Natural killer cell (primary cell): ENCODE data around the gene COL8A1. TPM values are rescaled to one million over a fixed set of nuclear protein-coding genes. Genes with fewer than 3 reads are reported as not detected.

Source experiments
- ATAC-seq, 3 donors: fragments of 150-1000 bp in 2 of 3; fragments of 200-7000 bp in 1 of 3; cut with Tn5 transposase; 1 replicate in 1 of 3; 2 replicates in 2 of 3; pipeline ENCODE4 v1.10.0; 2021; ENCODE audit warnings: mild to moderate bottlenecking in 2 of 3, moderate library complexity in 2 of 3
- DNase-seq, 2 donors: peaks; one replicate each; pipeline versions ENCODE4 v3.0.0 to v3.0.0-alpha.2; 2013 to 2021; ENCODE audit warnings: mixed read lengths in 1 of 2
- H3K27ac ChIP-seq: one replicate; pipeline ENCODE4 v1.5.1; 2013; ENCODE audit warnings: mild to moderate bottlenecking, low read length
- H3K27me3 ChIP-seq: one replicate; pipeline ENCODE4 v1.6.1; 2013; ENCODE audit warnings: low read length; ENCODE audit not compliant: control insufficient read depth, insufficient read depth
- H3K36me3 ChIP-seq: one replicate; pipeline ENCODE4 v1.6.1; 2013; ENCODE audit warnings: low read length; ENCODE audit not compliant: control insufficient read depth, insufficient read depth
- H3K4me1 ChIP-seq: one replicate; pipeline ENCODE4 v1.6.1; 2013; ENCODE audit warnings: low read length; ENCODE audit not compliant: control insufficient read depth, insufficient read depth
- H3K4me3 ChIP-seq: one replicate; pipeline ENCODE4 v1.5.1; 2013; ENCODE audit warnings: low read length
- H3K9me3 ChIP-seq: one replicate; pipeline ENCODE4 v1.6.1; 2013; ENCODE audit warnings: low read length; ENCODE audit not compliant: control insufficient read depth, insufficient read depth
- H3K27ac Mint-ChIP-seq, 2 donors: one replicate each; pipeline ENCODE4 v1.8.0; 2022; ENCODE audit warnings: mild to moderate bottlenecking in 2 of 2, mixed read lengths in 2 of 2, moderate library complexity in 1 of 2
- H3K27me3 Mint-ChIP-seq, 2 donors: one replicate each; pipeline ENCODE4 v1.8.0; 2022; ENCODE audit warnings: low read depth in 2 of 2, mixed read lengths in 2 of 2
- H3K36me3 Mint-ChIP-seq: one replicate; pipeline ENCODE4 v1.8.0; 2022; ENCODE audit warnings: mixed read lengths
- H3K4me1 Mint-ChIP-seq, 2 donors: one replicate each; pipeline ENCODE4 v1.8.0; 2022; ENCODE audit warnings: mixed read lengths in 2 of 2
- H3K4me3 Mint-ChIP-seq: one replicate; pipeline ENCODE4 v1.8.0; 2022; ENCODE audit warnings: mild to moderate bottlenecking, moderate library complexity, mixed read lengths
- H3K9me3 Mint-ChIP-seq, 2 donors: one replicate each; pipeline ENCODE4 v1.8.0; 2022; ENCODE audit warnings: mixed read lengths in 2 of 2
- CTCF ChIP-seq: fragments of 200-600 bp; IDR thresholded peaks from one replicate; pipeline ENCODE4 v1.8.0; 2022; ENCODE audit warnings: antibody characterized with exemption
- WGBS: methylation state at CpG from one replicate; pipeline ENCODE4 v1.1.7; 2013; ENCODE audit warnings: missing lambda C conversion rate; ENCODE audit not compliant: insufficient coverage; 5-methylcytosine and 5-hydroxymethylcytosine counted together
- intact Hi-C: fragments of 100-400 bp; cut with micrococcal nuclease; formaldehyde crosslinking; loops from one replicate; pipeline ENCODE4 v1.14.2; 2022
- total RNA-seq, 4 donors: library from RNA; stranded (reverse); fragments of 120-200 nt in 1 of 4; gene quantifications; one replicate each; pipeline versions ENCODE4 v1.2.3 to v1.2.4, GENCODE V29; 2013 to 2022

Gene COL8A1
- total RNA-seq, 3 donors from 2014 or later (not counting 1 experiment from before 2014, with no cell fraction given): 0.12 to 0.23 TPM; not detected in 1

DNA sequence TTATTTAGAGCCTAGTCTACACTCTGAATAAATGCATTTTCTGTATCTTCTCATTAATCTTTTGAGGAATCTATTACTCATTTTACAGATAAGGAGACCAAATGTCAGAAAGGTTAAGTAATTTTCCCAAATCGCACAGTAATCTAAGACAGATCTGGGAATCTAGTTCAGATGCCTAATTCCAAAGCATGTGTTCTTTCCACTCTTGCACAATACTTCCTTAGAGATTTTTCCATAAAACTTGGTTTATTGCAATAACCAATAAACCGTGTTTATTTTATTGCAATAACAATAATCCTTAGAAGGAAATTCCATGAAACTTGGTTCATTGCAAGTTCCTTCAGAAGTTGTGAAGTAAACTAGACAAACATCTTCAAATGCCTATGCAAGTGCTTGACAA lies 17.4 kb upstream of the COL8A1 start:
- H3K36me3 ChIP-seq: no peaks in the 10 kb centered on the region
- 95% methylated on average over 2 of the region's 2 CpGs for WGBS
- no peaks in the 10 kb centered on the region for H3K27me3 ChIP-seq
- no peak overlapping the region for H3K27ac ChIP-seq
- no peaks in the 10 kb centered on the region for H3K9me3 ChIP-seq
- H3K36me3 Mint-ChIP-seq: no peaks in the 10 kb centered on the region
- no peak overlapping the region for H3K27ac Mint-ChIP-seq
- H3K4me1 ChIP-seq: no peaks in the 10 kb centered on the region
- intact Hi-C loops: no loop called here
- DNase-seq (no peak), ATAC-seq (no peak)
- no peak for TF ChIP-seq CTCF
- H3K9me3 Mint-ChIP-seq: peaks cover 0 to 12% of the 10 kb centered on the region in 2 donors
- H3K4me1 Mint-ChIP-seq: no peaks in the 10 kb centered on the region
- H3K27me3 Mint-ChIP-seq: no peaks in the 10 kb centered on the region
- H3K4me3 ChIP-seq: no peak overlapping the region
- H3K4me3 Mint-ChIP-seq: no peak overlapping the region

GRCh38 chr3:99624496-99625236 lies 13.7 kb upstream of the COL8A1 start:
- H3K4me1 Mint-ChIP-seq: no peaks in the 10 kb centered on the region
- WGBS: 94% methylated on average over 2 of the region's 2 CpGs

DNA sequence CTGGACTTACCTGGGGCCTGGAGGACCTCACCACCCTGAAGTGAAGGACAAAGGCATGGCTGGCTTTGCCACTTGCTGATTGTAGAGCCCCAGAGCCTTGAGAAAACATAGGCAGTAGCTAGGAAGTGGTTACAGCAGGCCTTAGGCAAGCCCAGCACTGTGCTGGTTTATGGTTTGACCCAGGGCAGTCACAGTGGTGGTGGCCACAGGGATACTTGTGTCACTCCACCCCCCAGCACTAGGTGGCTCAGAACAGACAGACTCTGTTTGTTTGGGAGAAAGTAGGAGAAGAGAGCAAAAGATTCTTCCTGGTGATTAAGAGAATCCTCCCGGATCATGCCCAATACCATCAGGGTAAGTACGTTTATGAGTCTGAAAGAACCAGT lies 13.2 kb upstream of the COL8A1 start:
- H3K27ac Mint-ChIP-seq: no peak overlapping the region
- H3K36me3 ChIP-seq: no peaks in the 10 kb centered on the region
- H3K36me3 Mint-ChIP-seq: no peaks in the 10 kb centered on the region
- no peaks in the 10 kb centered on the region for H3K27me3 Mint-ChIP-seq
- no peaks in the 10 kb centered on the region for H3K4me1 ChIP-seq
- no peaks in the 10 kb centered on the region for H3K9me3 ChIP-seq
- no peak for TF ChIP-seq CTCF
- no peak overlapping the region for H3K4me3 ChIP-seq
- intact Hi-C loops: no loop called here
- no peak for ATAC-seq
- no peak overlapping the region for H3K27ac ChIP-seq
- no peak for DNase-seq
- H3K9me3 Mint-ChIP-seq: peaks cover 0 to 6% of the 10 kb centered on the region in 2 donors
- WGBS: 88% methylated on average over 2 of the region's 2 CpGs
- H3K27me3 ChIP-seq: no peaks in the 10 kb centered on the region
- no peaks in the 10 kb centered on the region for H3K4me1 Mint-ChIP-seq
- no peak overlapping the region for H3K4me3 Mint-ChIP-seq

More at GRCh38 chr3:99624496-99625236, 13.7 kb upstream of the COL8A1 start:
- no peaks in the 10 kb centered on the region for H3K9me3 ChIP-seq
- no peaks in the 10 kb centered on the region for H3K4me1 ChIP-seq
- H3K27ac ChIP-seq: no peak overlapping the region
- no peak overlapping the region for H3K27ac Mint-ChIP-seq
- H3K27me3 ChIP-seq: no peaks in the 10 kb centered on the region
- intact Hi-C loops: no loop called here
- TF ChIP-seq CTCF: no peak
- no peak for DNase-seq
- H3K4me3 ChIP-seq: no peak overlapping the region
- peaks cover 0 to 9% of the 10 kb centered on the region in 2 donors for H3K9me3 Mint-ChIP-seq
- no peaks in the 10 kb centered on the region for H3K36me3 ChIP-seq
- no peak overlapping the region for H3K4me3 Mint-ChIP-seq
- ATAC-seq: no peak
- no peaks in the 10 kb centered on the region for H3K27me3 Mint-ChIP-seq
- no peaks in the 10 kb centered on the region for H3K36me3 Mint-ChIP-seq
